H1 (cell line): ENCODE data around the gene PDXP. TPM values are rescaled to one million over a fixed set of nuclear protein-coding genes. Genes with fewer than 3 reads are reported as not detected.

Source experiments
- ATF3 ChIP-seq: IDR thresholded peaks from 2 replicates; pipeline ENCODE4 v1.6.1; 2011; ENCODE audit warnings: low read depth, mild to moderate bottlenecking, low read length; ENCODE audit not compliant: insufficient read depth
- BACH1 ChIP-seq: IDR thresholded peaks from 2 replicates; pipeline ENCODE4 v1.6.1; 2012; ENCODE audit warnings: low read length, improper control_type of control experiment
- BCL11A ChIP-seq, 2 experiments: IDR thresholded peaks; one replicate each; pipeline ENCODE4 v1.6.1; 2011; ENCODE audit warnings: low read depth in 2 of 2, low read length in 2 of 2, mild to moderate bottlenecking in 2 of 2
- CHD1 ChIP-seq: IDR thresholded peaks from 2 replicates; pipeline ENCODE4 v1.6.1; 2012; ENCODE audit warnings: low read depth, low read length, improper control_type of control experiment
- CTCF ChIP-seq, 3 experiments: IDR thresholded peaks; 1 replicate in 2 of 3; 2 replicates in 1 of 3; pipeline versions ENCODE4 v1.5.1 to v1.6.1; 2011; ENCODE audit warnings: low read length in 3 of 3, mild to moderate bottlenecking in 3 of 3, inconsistent platforms in 2 of 3, low read depth in 1 of 3, moderate library complexity in 1 of 3; ENCODE audit not compliant: insufficient read depth in 1 of 3; ENCODE audit errors: control extremely low read depth in 1 of 3
- E2F6 ChIP-seq: IDR thresholded peaks from 2 replicates; pipeline ENCODE4 v1.6.1; 2012; ENCODE audit warnings: inconsistent platforms
- EP300 ChIP-seq, 2 experiments: IDR thresholded peaks; 1 replicate in 1 of 2; 2 replicates in 1 of 2; pipeline ENCODE4 v1.6.1; 2011 to 2012; ENCODE audit warnings: low read depth in 2 of 2, low read length in 2 of 2, mild to moderate bottlenecking in 2 of 2, borderline replicate concordance in 1 of 2, inconsistent platforms in 1 of 2, moderate library complexity in 1 of 2
- KDM4A ChIP-seq: IDR thresholded peaks from one replicate; pipeline ENCODE4 v1.7.1; 2012; ENCODE audit warnings: low read depth, mild to moderate bottlenecking, moderate library complexity, low read length, inconsistent platforms; ENCODE audit not compliant: severe bottlenecking
- MAFK ChIP-seq: IDR thresholded peaks from 2 replicates; pipeline ENCODE4 v1.6.1; 2012; ENCODE audit warnings: low read depth, mild to moderate bottlenecking, improper control_type of control experiment, low read length
- NRF1 ChIP-seq: IDR thresholded peaks from 2 replicates; pipeline ENCODE4 v1.6.1; 2011; ENCODE audit warnings: mild to moderate bottlenecking, low read depth, low read length, improper control_type of control experiment
- PHF8 ChIP-seq: fragments of 200-600 bp; sonication (generic); conservative IDR thresholded peaks from 2 replicates; pipeline ENCODE4 v1.7.1; 2012; ENCODE audit warnings: low read depth, mild to moderate bottlenecking, inconsistent platforms, low read length, moderate library complexity
- SIN3A ChIP-seq, 2 experiments: IDR thresholded peaks in 1 of 2; conservative IDR thresholded peaks in 1 of 2; 2 replicates each; pipeline ENCODE4 v1.6.1; 2011 to 2012; ENCODE audit warnings: low read length in 2 of 2, improper control_type of control experiment in 1 of 2, low read depth in 1 of 2, mild to moderate bottlenecking in 1 of 2
- SIX5 ChIP-seq: IDR thresholded peaks from 2 replicates; pipeline ENCODE4 v1.6.1; 2011; ENCODE audit warnings: mild to moderate bottlenecking, low read depth, low read length
- SP4 ChIP-seq: IDR thresholded peaks from 2 replicates; pipeline ENCODE4 v1.6.1; 2012; ENCODE audit warnings: low read length, inconsistent platforms
- TAF1 ChIP-seq: IDR thresholded peaks from 2 replicates; pipeline ENCODE4 v1.6.1; 2011; ENCODE audit warnings: mild to moderate bottlenecking, low read depth, low read length
- TAF7 ChIP-seq: optimal IDR thresholded peaks from 2 replicates; pipeline ENCODE3; 2011; ENCODE audit warnings: low read depth, mild to moderate bottlenecking, inconsistent platforms, low read length, moderate library complexity, borderline replicate concordance
- USF2 ChIP-seq: IDR thresholded peaks from 2 replicates; pipeline ENCODE4 v1.6.1; 2011; ENCODE audit warnings: low read length, improper control_type of control experiment
- YY1 ChIP-seq: IDR thresholded peaks from 2 replicates; pipeline ENCODE4 v1.6.1; 2011; ENCODE audit warnings: low read depth, mild to moderate bottlenecking, low read length
- polyA plus RNA-seq, 7 experiments: library from polyadenylated mRNA; depleted of rRNA in 3 of 7; stranded (reverse) in 5 of 7; unstranded in 2 of 7; fragments of >200 nt in 5 of 7; fragments of 200-250 nt in 2 of 7; gene quantifications; 1 replicate in 5 of 7; 2 replicates in 1 of 7; 4 replicates in 1 of 7; pipeline versions ENCODE4 v1.2.1 to v1.2.3, GENCODE V29; 2011 to 2013; ENCODE audit warnings: missing spikeins in 2 of 7, mixed read lengths in 2 of 7
- total RNA-seq: library from RNA; stranded (reverse); fragmentation: NEBNext Ultra II Directional; extraction: Animal tissue kit (Norgen Biotek cat#: 25700); gene quantifications from 2 replicates; pipeline ENCODE4 v1.2.1, GENCODE V29; 2021

PDXP gene
- total and polyA plus RNA-seq, 2 of the 8 experiments (the other 6 are each of a cell fraction or from before 2014, with no cell fraction given), result 36.6 to 67.7 TPM

- no peak for TF ChIP-seq CTCF (IDR thresholded peaks at IDR 0.05; ENCODE audit: control extremely low read depth in 1 of 3, insufficient read depth in 1 of 3, low read depth in 1 of 3, low read length in 3 of 3)
- TF ChIP-seq PHF8, result peak; percentile 84
- TF ChIP-seq CHD1, result no peak
- no peak for TF ChIP-seq USF2
- TF ChIP-seq SIX5, result peak; percentile 10; the same call in 1 of the 2 replicates
- TF ChIP-seq MAFK, result no peak
- TF ChIP-seq SIN3A (conservative IDR thresholded peaks at IDR 0.05 in 1 of 2, IDR thresholded peaks at IDR 0.05 in 1 of 2; ENCODE audit: low read depth in 1 of 2, low read length in 2 of 2), result peak; percentile 59 to 96; a peak in 2 of 4 replicates
- no peak for TF ChIP-seq YY1
- TF ChIP-seq BCL11A (IDR thresholded peaks at IDR 0.05; ENCODE audit: low read depth in 2 of 2, low read length in 2 of 2), result no peak
- TF ChIP-seq TAF7, result peak; percentile 15
- TF ChIP-seq TAF1, result peak; percentile 93
- no peak for TF ChIP-seq KDM4A
- TF ChIP-seq BACH1, result no peak
- no peak for TF ChIP-seq ATF3
- TF ChIP-seq NRF1, result no peak
- peak; percentile 22; the same call in 1 of the 2 replicates for TF ChIP-seq E2F6
- TF ChIP-seq SP4, result peak; percentile 93
- TF ChIP-seq EP300 (IDR thresholded peaks at IDR 0.05; ENCODE audit: borderline replicate concordance in 1 of 2, low read depth in 2 of 2, low read length in 2 of 2), result no peak
These were observed 27.8 kb downstream of the PDXP start, which contains the start of gene NOL12 (continued) for GRCh38 chr22:37686002-37686982.
